Measurements from ENCODE around the gene CHCHD6.

DNA sequence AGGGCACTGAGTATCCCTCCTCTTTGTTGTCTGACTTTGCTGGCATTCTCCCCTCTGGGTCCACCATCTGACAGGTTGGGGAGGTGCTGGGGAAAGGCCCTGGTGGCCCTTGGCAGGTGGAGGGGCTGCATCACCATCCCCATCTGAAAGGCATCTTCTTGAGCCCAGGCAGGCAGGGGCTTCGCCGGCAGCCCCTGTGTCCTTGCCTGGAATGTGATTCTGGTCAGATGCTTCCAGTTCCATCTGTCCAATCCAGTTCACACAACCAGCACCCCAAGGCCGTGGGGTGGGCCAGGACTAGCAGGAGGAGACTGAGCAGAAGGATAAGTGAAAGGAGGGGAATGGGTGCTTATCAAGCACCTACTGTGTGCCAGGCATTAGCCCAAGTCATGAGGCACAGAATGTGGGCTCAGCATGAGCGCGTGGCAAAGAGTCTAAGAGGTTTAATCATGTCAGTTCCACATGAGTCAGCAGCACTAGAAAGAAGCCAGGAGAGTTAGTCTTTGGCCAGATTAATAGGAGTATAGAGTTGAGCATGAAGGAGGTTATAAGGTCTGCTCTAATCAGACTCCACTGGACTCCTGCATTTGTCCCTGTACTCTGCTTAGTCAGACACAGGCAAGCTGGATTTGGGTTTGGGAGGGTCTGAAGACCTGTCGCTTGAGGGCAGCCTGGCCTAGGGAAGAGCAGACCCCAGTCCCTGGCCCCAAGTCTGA lies 38.7 kb upstream of the CHCHD6 start:
- no peak for TF ChIP-seq CTCF (conservative IDR thresholded peaks at IDR 0.05 in 1 of 2, IDR thresholded peaks at IDR 0.05 in 1 of 2; ENCODE audit: extremely low read depth in 1 of 2, insufficient read depth in 1 of 2, low read depth in 1 of 2, low read length in 2 of 2)
- no peak for TF ChIP-seq EZH2 (IDR thresholded peaks at IDR 0.05; ENCODE audit: borderline replicate concordance, low read length)

Measured in mammary epithelial cell (primary cell).